Activated gamma-delta T cell treated with Interleukin-2 at 50 U/mL for 16 hours (primary cell): ENCODE data around the gene CRB2.

Experiments used
- DNase-seq: peaks from one replicate; pipeline ENCODE4 v3.0.0-alpha.2; 2020

Gene CRB2

GRCh38 chr9:123365881-123366528 is 10.0 kb downstream of the CRB2 start:
- DNase-seq, result no peak

- no peak for DNase-seq
Observed at GRCh38 chr9:123368023-123368422, 12.0 kb downstream of the CRB2 start.

DNA sequence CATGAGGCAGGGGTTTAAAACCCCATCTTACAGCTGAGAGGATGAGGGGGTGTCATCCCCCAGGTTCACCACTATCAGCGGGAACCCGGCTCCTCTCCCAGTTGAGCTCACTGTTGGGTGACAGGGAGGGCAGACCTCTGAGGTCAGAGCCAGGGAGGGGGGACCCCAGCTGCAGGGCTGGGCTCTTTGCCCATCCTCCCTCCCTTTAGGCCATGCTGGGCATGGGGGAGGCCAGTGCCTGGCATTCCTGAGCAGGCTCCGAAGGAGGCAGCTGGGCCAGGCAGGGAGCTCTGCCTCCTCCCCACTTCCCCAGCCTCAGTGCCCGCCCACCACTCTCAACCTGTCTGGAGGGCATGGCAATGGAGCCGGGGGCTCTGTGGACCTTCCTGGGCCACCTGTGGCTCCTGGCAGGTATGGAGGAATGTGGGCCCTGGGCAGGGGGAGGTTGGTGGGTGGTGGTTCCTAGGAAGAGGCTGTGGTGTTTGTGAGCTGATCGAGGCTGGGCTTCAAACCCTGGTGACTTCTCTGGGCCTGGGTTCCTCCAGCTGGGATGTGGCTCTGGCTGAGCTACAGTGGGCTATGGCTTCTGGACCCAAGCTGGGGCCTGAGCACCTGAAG is 12.6 kb downstream of the CRB2 start:
- no peak for DNase-seq

DNA sequence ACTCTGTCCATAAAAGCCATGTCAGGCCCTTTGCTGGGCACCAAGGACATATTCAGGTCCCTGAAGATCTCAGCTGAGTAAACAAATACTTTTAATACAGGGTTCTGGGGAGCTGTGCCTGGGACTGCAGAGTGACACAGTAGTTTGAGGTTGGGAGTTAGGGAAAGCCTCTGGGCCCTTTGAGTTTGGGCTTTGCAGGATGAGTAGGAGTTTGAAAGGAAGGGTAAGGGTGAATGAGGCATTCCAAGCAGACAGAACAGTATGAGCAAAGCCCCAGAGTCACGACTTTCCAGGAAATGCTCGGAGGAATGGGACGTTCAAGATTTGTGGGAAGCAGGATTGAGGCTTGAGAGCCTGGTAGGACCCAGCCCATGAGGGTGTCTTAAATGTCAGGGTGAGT is 13.3 kb downstream of the CRB2 start:
- DNase-seq, result no peak

DNA sequence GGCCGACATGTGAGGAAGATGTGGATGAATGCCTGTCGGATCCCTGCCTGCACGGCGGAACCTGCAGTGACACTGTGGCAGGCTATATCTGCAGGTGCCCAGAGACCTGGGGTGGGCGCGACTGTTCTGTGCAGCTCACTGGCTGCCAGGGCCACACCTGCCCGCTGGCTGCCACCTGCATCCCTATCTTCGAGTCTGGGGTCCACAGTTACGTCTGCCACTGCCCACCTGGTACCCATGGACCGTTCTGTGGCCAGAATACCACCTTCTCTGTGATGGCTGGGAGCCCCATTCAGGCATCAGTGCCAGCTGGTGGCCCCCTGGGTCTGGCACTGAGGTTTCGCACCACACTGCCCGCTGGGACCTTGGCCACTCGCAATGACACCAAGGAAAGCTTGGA is 14.1 kb downstream of the CRB2 start:
- no peak for DNase-seq

DNA sequence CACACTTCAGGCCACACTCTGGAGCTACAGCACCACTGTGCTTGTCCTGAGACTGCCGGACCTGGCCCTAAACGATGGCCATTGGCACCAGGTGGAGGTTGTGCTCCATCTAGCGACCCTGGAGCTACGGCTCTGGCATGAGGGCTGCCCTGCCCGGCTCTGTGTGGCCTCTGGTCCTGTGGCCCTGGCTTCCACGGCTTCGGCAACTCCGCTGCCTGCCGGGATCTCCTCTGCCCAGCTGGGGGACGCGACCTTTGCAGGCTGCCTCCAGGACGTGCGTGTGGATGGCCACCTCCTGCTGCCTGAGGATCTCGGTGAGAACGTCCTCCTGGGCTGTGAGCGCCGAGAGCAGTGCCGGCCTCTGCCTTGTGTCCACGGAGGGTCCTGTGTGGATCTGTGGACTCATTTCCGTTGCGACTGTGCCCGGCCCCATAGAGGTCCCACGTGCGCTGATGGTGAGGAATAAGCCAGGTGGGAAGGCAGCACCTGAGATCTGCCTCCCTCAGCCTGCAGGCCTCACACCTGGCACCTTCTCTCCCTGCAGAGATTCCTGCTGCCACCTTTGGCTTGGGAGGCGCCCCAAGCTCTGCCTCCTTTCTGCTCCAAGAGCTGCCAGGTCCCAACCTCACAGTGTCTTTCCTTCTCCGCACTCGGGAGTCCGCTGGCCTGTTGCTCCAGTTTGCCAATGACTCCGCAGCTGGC is 14.7 kb downstream of the CRB2 start:
- DNase-seq, result no peak

DNA sequence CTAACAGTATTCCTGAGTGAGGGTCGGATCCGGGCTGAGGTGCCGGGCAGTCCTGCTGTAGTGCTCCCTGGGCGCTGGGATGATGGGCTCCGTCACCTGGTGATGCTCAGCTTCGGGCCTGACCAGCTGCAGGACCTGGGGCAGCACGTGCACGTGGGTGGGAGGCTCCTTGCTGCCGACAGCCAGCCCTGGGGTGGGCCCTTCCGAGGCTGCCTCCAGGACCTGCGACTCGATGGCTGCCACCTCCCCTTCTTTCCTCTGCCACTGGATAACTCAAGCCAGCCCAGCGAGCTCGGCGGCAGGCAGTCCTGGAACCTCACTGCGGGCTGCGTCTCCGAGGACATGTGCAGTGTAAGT is 15.2 kb downstream of the CRB2 start:
- no peak for DNase-seq

- no peak for DNase-seq
Observed at GRCh38 chr9:123371805-123372590, 16.0 kb downstream of the CRB2 start.

GRCh38 chr9:123372766-123373446 is 16.9 kb downstream of the CRB2 start:
- DNase-seq, result no peak

- DNase-seq, result no peak
Observed at GRCh38 chr9:123373447-123373923, 17.5 kb downstream of the CRB2 start.

- no peak for DNase-seq
Observed at GRCh38 chr9:123373946-123374345, 17.9 kb downstream of the CRB2 start.

DNA sequence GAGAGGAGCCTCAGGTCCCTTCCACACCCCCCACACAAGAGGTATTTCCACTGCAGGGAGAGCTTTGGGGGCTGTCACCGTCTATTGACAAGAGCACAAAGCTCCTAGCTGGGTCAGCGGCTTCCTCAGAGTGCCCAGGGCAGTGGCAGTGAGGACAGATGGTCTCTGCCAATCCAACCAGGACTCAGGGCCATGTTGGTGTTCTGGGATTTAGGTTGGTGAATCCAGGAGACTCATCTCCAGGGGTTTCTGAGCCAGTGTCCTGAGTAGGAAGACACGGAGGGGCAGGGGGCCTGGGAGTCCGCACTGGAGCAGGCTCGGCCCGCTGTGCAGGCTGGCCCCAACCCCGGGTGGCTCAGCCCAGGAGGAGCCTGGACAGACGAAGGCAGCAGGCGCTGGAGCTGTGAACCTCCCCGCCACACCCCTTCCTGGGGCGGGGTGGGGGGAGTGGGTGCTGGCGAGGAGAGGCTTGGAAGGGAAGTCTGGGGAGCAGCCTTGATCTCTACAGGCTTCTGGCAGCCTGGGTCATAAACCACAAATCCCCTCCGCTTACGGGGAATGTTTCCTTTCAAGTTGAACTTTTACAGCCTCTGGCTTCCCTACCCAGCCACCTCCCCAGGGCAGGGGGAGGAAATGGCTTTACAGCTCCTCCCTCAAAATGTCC is 19.6 kb downstream of the CRB2 start:
- no peak for DNase-seq

DNA sequence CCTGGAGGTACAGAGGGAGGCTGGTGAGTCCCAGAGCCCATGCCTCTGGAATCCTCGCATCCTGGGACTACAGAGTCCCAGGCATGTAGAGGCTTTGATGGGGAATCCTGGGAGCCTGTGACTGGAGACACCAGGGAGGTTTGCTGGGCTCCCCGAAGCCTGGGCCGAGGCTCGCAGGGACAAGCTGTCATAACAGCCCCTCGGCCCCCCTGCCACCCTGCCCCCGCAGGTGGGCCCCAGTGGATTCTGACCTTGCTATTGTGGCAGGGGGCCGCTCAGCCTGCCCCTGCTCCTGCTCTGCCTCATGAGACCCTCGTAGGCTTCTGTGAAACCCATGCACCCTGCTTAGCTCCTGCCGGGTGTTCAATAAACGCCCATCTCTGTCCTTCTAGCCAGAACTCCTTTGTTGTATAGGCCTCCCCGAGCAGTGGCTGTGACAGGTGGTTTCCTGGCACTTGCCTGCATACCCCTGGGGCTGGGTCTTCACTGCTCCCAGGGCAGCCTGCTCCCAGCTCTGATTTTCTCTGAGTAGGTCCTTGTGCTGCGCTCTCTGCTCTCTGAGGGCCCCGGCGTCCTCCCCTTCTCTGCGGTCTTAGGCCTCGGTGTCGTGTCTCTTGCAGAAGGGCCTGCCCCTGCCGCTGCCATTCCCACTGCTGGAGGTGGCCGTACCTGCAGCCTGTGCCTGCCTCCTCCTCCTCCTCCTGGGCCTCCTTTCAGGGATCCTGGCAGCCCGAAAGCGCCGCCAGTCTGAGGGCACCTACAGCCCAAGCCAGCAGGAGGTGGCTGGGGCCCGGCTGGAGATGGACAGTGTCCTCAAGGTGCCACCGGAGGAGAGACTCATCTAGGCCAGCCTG is 20.4 kb downstream of the CRB2 start:
- no peak for DNase-seq

- no peak for DNase-seq
Observed at GRCh38 chr9:123377211-123377971, 21.4 kb downstream of the CRB2 start.

- no peak for DNase-seq
Observed at GRCh38 chr9:123378025-123378424, 22.0 kb downstream of the CRB2 start.

DNA sequence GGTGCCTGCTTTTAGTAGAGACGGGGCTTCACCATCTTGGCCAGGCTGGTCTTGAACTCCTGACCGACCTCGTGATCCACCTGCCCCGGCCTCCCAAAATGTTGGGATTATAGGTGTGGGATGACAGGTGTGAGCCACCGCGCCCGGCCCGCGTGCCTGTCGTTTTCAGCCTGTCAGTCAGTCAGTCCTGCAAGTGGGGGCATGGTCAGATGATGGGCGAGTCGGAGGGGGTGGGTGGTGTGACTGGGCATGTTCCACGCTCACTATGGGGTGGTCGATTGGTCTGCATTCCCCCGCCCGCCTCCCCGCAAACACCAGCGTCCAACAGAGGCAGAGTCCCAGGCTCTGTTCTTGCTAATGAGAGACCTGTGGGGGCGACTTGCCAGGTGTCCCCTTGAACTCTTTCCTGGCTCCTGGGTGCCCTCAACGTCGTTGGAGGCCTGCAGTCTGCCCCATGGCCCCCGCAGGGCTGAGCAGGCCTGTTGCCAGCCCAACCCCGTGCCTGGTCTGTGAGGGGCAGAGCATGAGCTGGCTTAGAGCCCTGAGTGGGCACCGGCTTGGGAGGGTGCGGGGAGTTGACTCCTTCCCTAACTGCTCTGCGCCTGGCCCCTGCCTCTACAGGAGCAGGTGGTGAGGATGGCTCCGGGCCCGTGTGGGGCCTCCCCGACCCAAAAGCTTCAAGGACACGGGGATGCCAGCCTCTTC is 23.1 kb downstream of the CRB2 start:
- DNase-seq, result no peak

GRCh38 chr9:123380852-123381705 is 25.1 kb downstream of the CRB2 start:
- DNase-seq, result no peak

DNA sequence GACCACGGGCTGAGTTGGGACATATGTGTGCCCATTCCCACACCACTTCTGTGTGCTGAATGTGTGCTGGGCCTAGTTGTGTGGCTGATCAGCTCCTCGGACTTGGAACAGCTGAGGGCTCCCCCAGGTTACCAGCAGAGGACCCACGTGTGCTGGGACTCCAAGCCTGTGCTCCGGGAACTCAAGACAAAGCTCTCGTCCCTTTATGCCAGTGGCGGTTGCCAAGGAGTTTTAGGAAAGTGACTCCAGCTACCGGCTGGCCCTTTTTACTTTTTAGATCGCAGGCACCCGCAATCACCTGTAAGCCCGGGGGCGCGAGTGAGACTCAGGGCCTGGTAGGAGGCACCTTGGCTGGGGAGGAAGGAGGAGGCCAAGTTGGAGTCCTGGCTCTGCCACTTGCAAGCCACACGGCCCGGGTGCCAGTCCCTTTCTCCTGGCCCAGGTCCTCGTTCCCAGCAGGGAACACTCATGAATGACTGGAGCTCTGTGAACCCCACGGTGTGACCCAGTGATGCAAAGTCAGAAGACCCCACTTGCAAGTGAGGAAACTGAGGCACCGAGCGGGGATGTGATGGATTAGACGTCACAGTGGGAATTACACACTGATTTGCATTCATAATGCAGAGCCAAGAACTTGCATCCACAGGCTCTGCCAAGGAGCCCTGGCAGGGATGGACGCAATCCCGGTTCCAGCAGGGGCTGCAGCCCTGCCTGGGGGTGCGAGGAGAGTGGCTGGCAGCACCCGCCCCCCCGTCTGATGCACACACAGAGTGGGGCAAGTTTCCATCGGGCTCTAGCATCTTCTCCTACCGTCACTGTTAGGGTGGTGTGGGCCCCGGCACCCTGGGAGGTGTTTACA is 26.9 kb downstream of the CRB2 start:
- DNase-seq, result no peak
